HG02943 (cell line): Measurements from ENCODE around the gene SCGB1C2.
"Not testable (repeated sequence)": the region's sequence is repeated elsewhere in the genome, so short reads cannot be mapped to it uniquely, and the experiment has no call there.

Experiments used
- ATAC-seq: cut with Tn5 transposase; IDR thresholded peaks from one replicate; pipeline ENCODE4 v1.9.1; 2021; ENCODE audit warnings: mild to moderate bottlenecking, low read depth, moderate library complexity; ENCODE audit not compliant: unreplicated experiment

Gene SCGB1C2

DNA sequence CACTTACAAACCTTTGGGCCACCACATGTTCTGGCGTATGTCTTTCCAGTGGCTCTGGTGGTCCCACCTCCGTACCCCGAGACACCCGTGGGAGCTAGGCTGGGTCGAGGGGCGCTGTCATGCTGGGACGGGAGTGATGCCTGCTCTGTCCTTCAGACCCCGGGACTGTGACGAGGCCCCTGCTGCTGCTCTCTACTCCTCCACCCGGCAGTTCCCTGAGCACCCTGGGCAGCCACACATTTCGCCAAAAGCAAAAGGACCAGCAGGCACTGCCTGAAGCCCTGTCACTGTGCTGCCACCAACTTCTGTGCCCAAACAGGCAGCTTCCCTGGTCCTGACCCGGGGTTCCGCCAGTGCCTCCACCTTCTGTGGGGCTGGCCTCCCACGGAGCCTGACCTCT lies 28.6 kb downstream of the SCGB1C2 start:
- no peak for ATAC-seq

DNA sequence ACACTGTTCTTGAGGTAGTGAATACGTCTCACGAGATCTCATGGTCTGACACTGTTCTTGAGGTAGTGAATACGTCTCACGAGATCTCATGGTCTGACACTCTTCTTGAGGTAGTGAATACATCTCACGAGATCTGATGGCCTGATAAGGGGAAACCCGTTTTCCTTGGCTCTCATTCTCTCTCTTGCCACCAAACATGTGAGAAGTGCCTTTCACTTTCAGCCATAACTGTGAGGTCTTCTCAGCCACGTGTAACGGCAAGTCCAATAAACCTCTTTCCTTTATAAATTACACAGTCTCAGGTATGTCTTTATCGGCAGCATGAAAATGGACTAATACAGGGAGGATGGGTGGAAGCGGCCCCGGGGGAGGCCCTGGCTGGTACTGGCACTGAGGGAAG lies 31.2 kb downstream of the SCGB1C2 start:
- ATAC-seq: not testable (repeated sequence)

DNA sequence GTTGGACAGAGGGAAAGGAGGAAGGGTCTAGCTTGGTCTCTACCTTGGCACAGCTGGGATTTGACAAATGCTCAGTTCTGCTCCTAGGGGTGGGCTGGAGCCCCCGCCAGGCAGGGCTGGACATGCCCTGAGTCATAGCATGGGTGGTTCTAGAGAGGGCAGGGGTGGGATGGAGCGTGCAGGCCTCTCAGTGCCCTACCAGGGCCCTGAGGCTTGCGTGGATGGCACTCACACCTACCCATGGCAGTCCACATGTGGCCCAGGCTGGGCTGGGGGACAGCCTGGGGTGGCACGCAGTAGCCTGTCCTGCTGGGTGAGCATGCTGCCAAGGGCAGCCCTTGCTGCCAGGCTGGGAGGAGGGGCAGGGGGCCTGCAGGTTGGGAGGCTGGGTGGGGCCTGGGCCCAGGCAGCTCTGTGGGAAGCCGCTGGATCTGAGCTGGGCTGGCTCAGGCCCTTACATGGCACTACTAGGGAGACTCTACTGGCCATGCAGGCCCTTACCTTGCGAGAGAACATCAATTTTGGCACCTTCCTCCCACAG lies 32.8 kb downstream of the SCGB1C2 start:
- no peak for ATAC-seq

DNA sequence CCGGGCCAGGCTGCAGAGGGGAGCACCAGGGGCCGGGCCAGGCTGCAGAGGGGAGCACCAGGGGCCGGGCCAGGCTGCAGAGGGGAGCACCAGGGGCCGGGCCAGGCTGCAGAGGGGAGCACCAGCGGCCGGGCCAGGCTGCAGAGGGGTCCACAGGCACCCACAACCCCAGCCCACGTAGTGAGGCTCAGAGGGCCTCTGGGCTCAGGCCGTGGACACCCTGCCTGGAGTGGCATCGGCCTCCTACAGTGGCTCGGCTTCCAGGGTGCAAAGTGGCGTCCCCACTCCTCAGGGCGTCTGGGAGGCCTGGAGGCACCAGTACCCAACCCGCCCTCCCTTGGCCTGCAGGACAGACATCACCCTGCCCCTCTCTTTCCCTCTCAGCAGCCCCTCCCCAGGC lies 34.5 kb downstream of the SCGB1C2 start:
- ATAC-seq: no peak

DNA sequence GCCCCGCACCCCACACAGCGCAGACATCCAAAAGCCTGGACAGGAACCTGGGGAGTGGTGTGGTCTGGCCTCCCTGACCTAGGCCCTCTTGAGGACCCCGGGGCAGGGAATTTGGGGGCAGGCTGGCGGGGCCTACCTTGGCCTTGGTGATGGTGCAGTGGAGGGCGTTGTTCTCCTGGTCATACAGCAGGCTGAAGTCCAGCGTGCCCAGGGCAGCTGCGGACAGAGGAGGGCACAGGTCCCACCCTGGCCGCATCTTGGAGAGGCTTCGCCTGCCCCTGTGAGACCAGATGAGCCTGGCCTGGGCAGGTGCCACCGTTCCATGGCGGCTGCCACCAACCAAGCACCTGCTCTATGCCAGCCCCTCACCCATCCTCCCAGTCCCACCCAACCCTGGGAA lies 35.0 kb downstream of the SCGB1C2 start:
- ATAC-seq: no peak

DNA sequence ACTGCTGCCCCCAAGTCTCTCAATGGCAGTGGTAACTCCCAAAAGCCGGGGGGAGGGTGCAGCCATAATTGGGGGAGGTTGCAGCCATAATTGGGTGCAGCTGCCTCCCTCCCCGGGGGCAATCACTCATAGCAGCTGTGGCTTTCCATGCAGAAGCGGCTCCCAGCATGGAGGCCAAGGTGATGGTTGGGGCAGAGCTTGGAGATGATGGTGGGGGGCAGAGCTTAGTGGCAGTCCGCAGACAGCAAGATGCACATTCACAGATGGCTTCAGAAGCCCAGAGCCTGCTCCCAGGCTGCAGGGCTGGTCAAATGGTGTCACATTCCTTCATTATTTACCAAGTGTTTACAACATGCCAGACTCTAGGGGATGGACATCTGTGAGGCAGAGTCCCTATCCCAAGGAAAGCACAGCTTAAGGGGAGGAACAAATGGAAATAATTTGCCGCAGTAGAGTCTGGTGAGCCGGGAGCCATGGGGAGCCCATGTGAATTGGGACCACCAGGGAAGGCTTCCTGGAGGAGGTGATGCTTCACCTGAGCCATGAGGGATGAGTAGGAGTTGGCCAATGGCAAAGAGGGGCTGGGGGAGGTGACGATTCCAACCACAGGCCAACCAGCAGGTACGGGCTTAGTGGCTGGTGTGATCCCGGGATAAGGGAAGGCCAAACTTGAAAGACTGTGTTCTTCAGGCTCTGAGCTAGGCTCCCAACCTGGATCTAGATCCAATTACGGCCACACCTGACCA lies 36.0 kb downstream of the SCGB1C2 start:
- ATAC-seq: no peak

DNA sequence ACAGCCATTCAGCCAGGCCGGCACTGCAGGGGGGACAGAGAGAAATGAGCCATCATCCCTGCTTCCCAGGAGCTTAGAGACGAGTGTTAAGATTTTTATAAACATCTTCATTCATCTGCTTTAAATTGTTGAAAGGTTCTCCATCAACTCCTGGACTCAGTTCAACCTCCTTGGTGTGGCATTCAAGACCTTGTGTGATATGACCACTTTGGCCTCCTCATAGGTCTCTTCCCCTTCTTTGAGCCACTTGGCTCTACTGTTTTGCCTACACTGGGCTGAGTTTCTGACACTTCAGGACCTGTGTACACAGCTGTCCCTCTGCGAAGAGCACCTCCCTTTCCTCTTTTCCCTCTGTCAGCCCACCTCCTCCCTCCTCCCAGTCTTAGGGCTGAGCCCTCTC lies 39.8 kb downstream of the SCGB1C2 start:
- ATAC-seq: no peak

DNA sequence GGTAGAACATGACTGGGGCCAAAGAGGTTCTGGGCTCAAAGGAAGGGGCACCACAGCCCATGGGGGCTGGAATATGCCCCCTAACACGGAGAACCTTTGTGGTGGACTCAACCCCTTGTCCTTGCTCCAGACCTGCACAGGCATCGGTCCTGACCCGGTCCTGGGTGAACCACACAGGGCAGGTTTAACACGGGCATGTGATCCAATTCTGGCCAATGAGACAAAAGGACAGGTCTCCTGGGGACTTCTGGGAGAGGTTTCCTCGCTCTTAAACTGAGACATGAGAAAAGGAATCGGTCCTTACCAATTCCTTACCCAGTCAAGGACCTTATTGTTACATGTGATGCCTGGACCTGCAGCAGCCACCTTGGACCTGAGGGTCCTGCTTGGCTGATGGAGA lies 40.4 kb downstream of the SCGB1C2 start:
- ATAC-seq: no peak

DNA sequence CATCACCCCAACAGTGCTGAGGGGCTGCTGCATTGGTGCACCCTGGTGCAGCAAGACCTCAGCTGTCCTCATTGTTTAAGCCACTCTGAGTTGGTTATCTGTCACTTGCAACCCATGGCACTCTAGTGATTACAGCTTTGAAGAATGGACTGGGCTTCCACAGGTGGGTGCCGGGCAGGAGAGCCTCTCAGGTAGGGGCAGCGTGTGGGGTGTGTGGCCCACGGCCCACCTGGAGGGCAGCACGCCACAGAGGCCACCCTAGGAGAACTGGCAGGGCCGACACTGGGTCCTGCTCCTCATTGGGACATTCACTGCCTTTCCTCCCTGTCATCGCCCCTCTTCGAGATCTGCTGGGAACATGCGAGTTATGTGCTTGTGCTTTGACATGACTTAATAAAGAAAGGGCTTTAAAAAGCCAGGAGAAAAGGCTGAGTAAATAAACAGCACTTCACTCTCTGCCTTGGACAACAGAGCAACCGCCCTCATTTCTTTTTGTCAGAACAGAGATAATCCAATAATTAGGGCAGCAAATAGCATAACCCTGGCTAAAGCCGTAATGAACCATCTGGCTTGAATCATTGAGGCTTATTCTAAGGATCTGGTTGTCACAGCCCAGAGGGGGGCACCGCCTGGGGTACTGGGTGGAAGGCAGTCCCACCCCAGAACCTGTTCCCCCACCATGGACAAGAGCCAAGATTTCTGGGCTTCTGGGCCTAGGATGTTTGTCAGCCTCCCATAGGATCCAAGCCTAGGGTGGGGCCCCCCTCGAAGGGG lies 41.1 kb downstream of the SCGB1C2 start:
- no peak for ATAC-seq

DNA sequence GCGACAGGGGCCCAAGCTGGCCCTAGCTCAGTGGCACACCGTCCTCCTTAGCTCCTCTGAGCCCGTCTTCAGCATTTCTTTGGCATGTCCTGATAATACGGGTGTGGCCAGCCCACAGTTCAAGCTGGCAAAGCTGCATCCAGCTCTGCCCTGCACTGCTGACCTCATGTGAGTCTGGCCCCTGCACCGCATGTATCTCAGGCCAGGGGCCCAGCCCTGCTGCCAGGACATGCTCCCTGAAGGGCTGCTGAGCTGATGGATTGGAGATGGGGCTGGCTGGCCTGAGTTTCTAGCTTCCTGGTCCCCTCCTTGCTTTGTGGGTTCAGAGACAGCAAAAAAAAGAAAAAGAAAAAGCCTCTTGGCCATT lies 41.7 kb downstream of the SCGB1C2 start:
- no peak for ATAC-seq

DNA sequence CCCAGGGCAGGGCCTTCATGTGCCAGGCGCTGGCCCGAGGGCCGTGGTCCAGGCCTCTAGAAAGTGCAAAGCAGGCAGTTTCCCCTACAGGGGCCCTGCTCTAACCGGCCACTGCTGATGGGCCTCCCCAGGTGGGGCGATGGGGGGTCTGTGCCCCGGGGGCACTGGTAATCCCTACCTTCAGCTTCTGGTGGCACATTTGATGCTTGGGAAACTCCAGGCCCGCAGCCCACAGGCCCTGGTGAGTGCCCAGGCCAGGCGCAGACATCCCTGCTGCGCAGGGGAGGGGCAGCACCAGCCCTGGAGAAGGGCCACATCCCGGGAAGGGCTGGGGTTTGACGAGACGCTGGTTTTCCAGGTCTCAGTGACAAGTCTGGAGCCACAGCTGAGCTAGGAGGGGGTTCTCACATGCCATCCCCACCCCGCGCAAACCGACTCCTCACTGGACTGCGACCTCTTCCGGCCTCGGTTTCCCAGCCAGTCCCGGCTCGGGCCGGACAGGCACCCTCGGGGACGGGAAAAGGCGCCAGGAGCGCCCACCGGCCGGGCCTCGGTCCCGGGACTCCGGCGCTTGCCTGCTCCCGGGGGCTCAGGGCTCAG lies 42.5 kb downstream of the SCGB1C2 start:
- ATAC-seq: no peak

DNA sequence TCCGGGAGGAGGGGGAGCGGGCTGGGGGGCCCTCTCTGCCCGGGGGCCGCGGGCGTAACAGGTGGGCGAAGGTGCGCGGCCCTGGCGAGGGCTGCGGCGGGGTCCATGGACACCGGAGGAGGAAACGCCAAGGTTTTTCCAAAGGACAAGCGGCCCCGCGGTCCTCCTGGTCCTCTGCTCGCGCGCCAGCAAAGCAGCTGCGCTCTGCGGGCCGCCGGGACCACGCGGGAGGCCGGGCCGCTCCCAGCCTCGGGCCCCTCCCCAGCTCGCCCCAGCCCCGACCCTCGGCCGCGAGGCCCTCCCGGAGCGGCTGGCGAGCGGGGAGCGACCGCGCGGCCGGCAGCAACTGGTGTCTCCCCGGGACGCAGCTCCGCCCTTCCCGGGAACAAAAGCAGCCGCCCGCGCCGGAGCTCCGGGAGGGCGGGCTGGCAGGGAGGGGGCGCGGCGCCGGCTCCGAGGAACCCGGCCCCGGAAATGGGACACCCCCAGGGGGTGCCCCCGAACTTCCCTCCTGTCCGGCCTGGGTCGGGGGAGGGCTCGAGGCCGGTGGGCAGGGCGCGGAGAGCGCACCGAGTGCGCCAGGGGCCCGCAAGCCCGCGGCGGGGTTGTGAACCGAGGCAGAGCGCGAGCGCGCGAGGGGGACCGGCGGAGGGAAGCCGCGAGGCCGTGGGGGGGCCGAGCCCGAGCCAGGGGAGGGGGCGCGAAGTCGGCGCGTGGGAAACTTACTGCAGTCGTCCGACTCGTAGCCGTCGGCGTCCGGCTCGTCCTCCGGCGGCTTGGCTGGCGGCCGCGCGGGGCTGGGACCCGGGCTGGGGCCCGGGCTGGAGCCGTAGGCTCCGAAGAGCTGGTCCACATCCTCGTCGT lies 43.2 kb downstream of the SCGB1C2 start:
- no peak for ATAC-seq

DNA sequence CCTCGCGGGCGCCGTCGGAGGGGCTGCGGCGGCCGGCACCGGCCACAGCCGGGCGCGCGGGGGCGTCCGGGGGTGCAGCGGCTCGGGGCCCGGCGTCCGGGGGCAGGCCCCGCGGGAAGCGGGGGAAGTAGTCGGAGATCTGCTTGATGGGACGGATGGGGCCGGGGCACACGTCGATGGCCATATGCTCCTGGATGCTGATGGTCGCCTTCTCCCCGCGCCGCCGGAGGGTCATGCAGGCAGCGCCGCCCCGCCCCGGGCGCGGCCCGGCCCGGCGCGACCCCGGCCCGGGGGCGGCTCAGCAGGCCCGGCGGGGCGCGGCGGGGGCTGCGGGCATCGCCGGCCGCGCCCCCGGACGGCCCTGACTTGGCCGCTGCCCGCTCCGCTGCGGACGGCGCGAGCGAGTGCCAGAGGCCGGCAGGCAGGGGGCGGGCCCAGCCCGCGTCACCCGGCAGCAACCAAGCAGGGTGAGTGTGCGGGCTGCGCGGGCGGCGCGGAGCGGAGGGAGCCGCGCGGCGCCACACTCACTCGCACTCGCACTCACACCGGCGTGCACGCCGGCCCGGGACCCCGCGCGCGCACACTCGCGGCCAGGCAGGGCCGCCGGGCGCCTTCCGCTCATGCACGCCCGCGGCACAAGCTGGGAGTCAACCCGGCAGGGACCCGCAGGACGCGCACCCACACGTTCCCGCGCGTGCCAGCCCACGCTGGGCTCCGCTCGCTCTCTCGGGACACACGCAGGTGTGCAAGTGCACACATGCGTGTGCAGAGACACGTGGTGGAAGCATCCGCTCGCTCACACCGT lies 44.1 kb downstream of the SCGB1C2 start, which contains the start of gene DOC2B:
DOC2B (minus strand) TSS at position 406 of the 805 bp plus-strand sequence; CDS start at position 235, 171 bp downstream.
- no peak for ATAC-seq

DNA sequence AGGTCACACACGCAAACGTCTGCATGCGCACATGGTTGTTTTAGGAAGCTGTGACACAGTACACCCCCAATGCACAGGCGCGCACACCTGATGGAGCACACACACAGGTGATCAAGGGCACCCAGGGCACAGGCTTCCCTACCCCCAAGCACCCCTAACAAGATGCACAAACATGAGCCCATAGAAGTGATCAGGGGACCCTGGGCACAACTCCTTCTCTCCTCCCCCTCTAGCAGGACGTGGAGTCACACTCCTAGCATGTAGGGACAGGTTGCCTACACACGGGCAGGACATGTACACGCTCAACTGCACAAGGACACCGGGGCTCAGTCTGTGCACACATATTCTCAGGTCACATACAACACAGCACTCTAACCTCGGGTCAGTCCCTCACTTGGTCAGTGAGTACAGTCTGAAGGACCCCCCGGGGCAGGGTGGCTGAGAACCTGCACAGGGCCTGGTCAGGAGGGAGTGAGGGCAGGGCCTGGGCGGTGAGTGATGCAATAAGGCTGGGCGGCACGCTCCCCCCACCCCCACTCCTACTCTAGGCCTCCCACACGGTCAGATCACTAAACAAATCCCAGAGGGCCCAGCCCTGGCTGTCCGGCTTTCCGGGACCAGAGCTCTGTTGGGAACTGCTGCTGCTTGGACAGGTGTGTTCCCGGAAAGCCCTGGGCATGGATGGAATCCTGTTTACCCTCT lies 44.8 kb downstream of the SCGB1C2 start:
- ATAC-seq: no peak

DNA sequence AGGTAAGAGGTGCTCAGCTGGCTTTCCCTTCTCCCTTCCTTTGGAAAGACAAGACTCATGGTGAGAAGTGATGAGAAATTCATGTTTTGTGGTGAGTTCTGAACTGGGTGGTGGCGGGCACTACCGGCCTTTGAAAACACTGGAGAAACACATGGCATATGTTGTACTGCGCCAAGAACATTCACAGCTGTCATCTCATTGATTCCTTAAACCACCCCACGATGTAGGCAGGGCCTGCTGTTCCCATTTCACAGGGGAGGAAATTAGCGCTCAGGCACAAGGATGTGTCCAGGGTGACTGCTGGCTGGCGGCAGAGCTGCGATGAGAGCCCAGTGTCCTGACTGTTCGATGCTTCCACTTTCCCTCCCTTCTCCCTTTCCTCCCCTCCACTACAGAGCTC lies 45.7 kb downstream of the SCGB1C2 start:
- ATAC-seq: no peak

DNA sequence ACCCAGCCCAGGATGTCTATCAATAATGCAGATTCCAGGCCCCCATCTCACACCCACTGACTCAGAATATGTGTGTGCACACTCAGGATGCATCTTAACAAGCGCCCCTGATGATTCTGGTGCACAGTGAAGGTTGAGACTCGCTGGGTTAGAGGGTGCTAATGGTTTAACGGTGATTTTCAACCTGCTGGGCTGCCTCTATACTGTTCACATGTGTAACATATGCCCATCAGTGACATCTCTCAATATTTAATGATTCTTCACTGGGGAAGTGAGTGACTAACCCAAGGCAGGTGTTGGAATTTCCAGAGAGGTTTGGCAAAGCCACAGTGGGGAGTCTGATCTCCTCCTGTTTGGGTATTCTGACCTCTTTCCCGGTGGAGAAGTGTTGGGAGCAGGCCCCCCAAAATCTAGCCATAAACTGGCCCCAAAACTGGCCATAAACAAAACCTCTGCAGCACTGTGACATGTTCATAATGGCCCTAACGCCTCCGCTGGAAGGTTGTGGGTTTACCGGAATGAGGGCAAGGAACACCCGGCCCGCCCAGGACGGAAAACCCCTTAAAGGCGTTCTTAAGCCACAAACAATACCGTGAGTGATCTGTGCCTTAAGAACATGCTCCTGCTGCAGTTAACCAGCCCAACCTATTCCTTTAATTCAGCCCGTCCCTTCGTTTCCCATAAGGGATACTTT lies 48.2 kb downstream of the SCGB1C2 start:
- no peak for ATAC-seq

DNA sequence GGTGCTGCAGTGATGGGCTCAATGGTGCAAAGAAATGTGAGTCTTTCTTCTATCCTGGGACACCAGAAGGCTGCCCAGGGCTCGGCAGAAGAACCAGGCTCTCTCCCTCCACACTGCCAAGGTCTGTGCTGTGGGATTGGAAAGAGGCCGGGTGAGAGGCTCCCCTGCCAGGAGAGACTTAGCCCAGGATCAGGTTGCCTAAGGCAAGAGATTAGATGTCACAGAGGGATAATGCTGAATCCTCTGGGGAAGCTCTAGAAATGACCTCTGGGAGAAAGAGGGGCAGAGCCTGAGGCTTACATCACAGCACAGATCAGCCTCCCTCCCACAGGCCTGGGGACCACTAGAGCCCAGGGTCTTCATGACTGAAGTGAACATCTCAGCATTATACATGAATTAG lies 49.8 kb downstream of the SCGB1C2 start:
- no peak for ATAC-seq
